Mammary epithelial cell (primary cell): ENCODE data around the gene ATRNL1.

Experiments
- CTCF ChIP-seq, 2 donors: IDR thresholded peaks in 1 of 2; conservative IDR thresholded peaks in 1 of 2; 2 replicates each; pipeline ENCODE4 v1.5.1; 2011 to 2012; ENCODE audit warnings: inconsistent platforms in 2 of 2, low read length in 2 of 2, mild to moderate bottlenecking in 2 of 2, control low read depth in 1 of 2, low read depth in 1 of 2; ENCODE audit not compliant: insufficient read depth in 1 of 2; ENCODE audit errors: extremely low read depth in 1 of 2
- EZH2 ChIP-seq: IDR thresholded peaks from 2 replicates; pipeline ENCODE4 v1.6.1; 2012; ENCODE audit warnings: low read length, inconsistent platforms, borderline replicate concordance

- TF ChIP-seq CTCF (conservative IDR thresholded peaks at IDR 0.05 in 1 of 2, IDR thresholded peaks at IDR 0.05 in 1 of 2; ENCODE audit: extremely low read depth in 1 of 2, insufficient read depth in 1 of 2, low read depth in 1 of 2, low read length in 2 of 2) (no peak), EZH2 (no peak)
Observed at GRCh38 chr10:115427611-115428010, 334.4 kb downstream of the ATRNL1 start.
